Heart right ventricle (tissue), 16 donors: ENCODE results near the gene RXRA. TPM values are rescaled to one million over a fixed set of nuclear protein-coding genes. Genes with fewer than 3 reads are reported as not detected.

Experiments used
- ATAC-seq, 8 donors: fragments of 200-7000 bp; cut with Tn5 transposase; one replicate each; pipeline ENCODE4 v1.9.1; 2020; ENCODE audit warnings: mild to moderate bottlenecking in 8 of 8, moderate library complexity in 8 of 8, moderate number of reproducible peaks in 1 of 8
- DNase-seq, 2 donors: peaks; one replicate each; pipeline ENCODE4 v3.0.0-alpha.2; 2020
- H3K27ac ChIP-seq, 10 donors: fragments of 200-600 bp; sonication (generic) in 2 of 10; one replicate each; pipeline versions ENCODE4 v1.5.0 to v1.8.0; 2020 to 2022; ENCODE audit warnings: mild to moderate bottlenecking in 3 of 10
- H3K27me3 ChIP-seq, 7 donors: fragments of 200-600 bp; one replicate each; pipeline ENCODE4 v1.8.0; 2021 to 2022; ENCODE audit warnings: mild to moderate bottlenecking in 2 of 7
- H3K36me3 ChIP-seq, 9 donors: fragments of 200-600 bp; sonication (generic) in 1 of 9; one replicate each; pipeline versions ENCODE4 v1.5.0 to v1.8.0; 2020 to 2022; ENCODE audit warnings: mild to moderate bottlenecking in 2 of 9
- H3K4me1 ChIP-seq, 9 donors: fragments of 200-600 bp; sonication (generic) in 1 of 9; one replicate each; pipeline versions ENCODE4 v1.5.0 to v1.8.0; 2020 to 2022; ENCODE audit warnings: mild to moderate bottlenecking in 4 of 9
- H3K4me3 ChIP-seq, 10 donors: fragments of 200-600 bp; sonication (generic) in 2 of 10; one replicate each; pipeline versions ENCODE4 v1.5.0 to v1.8.0; 2020 to 2022; ENCODE audit warnings: mild to moderate bottlenecking in 7 of 10, moderate library complexity in 2 of 10
- H3K9me3 ChIP-seq, 11 donors: fragments of 200-600 bp in 10 of 11; sonication (generic) in 2 of 11; one replicate each; pipeline versions ENCODE4 v1.5.0 to v1.8.0; 2013 to 2022; ENCODE audit warnings: mild to moderate bottlenecking in 2 of 11, control low read depth in 1 of 11, moderate library complexity in 1 of 11
- CTCF ChIP-seq, 9 donors: fragments of 200-600 bp; sonication (generic) in 2 of 9; IDR thresholded peaks; one replicate each; pipeline versions ENCODE4 v1.5.0 to v1.8.0; 2021 to 2022; ENCODE audit warnings: antibody characterized with exemption in 9 of 9, mild to moderate bottlenecking in 5 of 9, moderate library complexity in 1 of 9
- WGBS, 2 donors: extraction: QIAGEN DNeasy Blood & Tissue Kit; methylation state at CpG; one replicate each; pipeline ENCODE4 v1.1.7; 2013; ENCODE audit warnings: inconsistent platforms in 1 of 2; 5-methylcytosine and 5-hydroxymethylcytosine counted together
- intact Hi-C, 10 donors: fragments of 100-400 bp; cut with DNase I; formaldehyde crosslinking; loops; one replicate each; pipeline versions ENCODE4 v1.11.1 to v1.14.2; 2022
- polyA plus RNA-seq, 2 donors: library from polyadenylated mRNA; stranded (reverse); fragments of 200-250 nt; gene quantifications; one replicate each; pipeline ENCODE4 v1.2.3, GENCODE V29; 2013
- total RNA-seq, 10 donors: library from RNA; stranded (reverse); fragmentation: NEBNext Ultra II Directional in 3 of 10; extraction: Animal tissue kit (Norgen Biotek cat#: 25700) in 3 of 10; gene quantifications; one replicate each; pipeline versions ENCODE4 v1.2.1 to v1.2.4, GENCODE V29; 2021 to 2023
- donor health status: Arrhythmogenic right ventricular cardiomyopathy.
- donor health status: ischemic (EF 13 %, LVEDD 7.1; RV severe dilation, severe dysfunction).
- donor health status: healthy with polysubstance abuse.
- donor health status: DM: no; HTN: yes; CAD: no.
- donor health status: DM: no; HTN: no; CAD: no.
- donor health status: ischemic (EF 25% LVEDD 6.9; RV normal size, moderate dysfunction).
- donor health status: ischemic (EF 25% LVEDD 5.7; RV mildly dilated, moderate dysfunction).
- donor health status: healthy.
- donor health status: DM: yes; HTN: yes; CAD: no.
- donor health status: Ischemic cardiomyopathy.
- donor health status: ischemic (EF 35%, LVEDD 5.7; RV mildly dilated, moderate dysfunction).
- donor health status: nonischemic (EF 11% LVEDD 7.7; RV severe dilation, severe dysfunction).
- donor health status: DM: yes; HTN: yes; CAD: no.
- donor health status: PGD.
- donor health status: ischemic (EF 29% LVEDD 5.4; RV normal size, mild dysfunction).
- donor health status: nonischemic (EF 23%, LVEDD 6.1; RV moderate dilation, normal function).

Gene RXRA
- total and polyA plus RNA-seq, 12 donors = 22.6 to 92.3 (median 42.0) TPM

- TF ChIP-seq CTCF (IDR thresholded peaks at IDR 0.05) = no peak
- Histone ChIP-seq H3K4me3 (peak overlapping the region in 8 of 10 donors; percentile 11 to 49 (median 32)), H3K27ac (peak overlapping the region in 9 of 10 donors; percentile 80 to 92 (median 86)), H3K4me1 (peaks cover 73 to 100% (median 98%) of the 10 kb centered on the region in 9 donors), H3K27me3 (no peaks in the 10 kb centered on the region), H3K36me3 (peaks cover 0 to 41% (median 0%) of the 10 kb centered on the region in 9 donors), H3K9me3 (no peaks in the 10 kb centered on the region)
- WGBS, 2 donors = 46 to 52% methylated on average over 23 of the region's 23 CpGs
- intact Hi-C loops = loop anchor here in 4 of 10 donors (5.0 to 10.0 kb wide), 6 partner anchors 34 to 342 kb away; partner anchors contain the start of genes BRD3 (in 1 of the 4) and RXRA (in 1 of the 4)
- DNase-seq = peak; percentile 39 to 65
- ATAC-seq = no peak
Measured at GRCh38 chr9:134406366-134407120, 80.3 kb downstream of the RXRA start.

- H3K36me3 ChIP-seq = peaks cover 0 to 40% (median 0%) of the 10 kb centered on the region in 9 donors
- intact Hi-C loops = loop anchor here in 4 of 10 donors (5.0 to 10.0 kb wide), 6 partner anchors 35 to 342 kb away; partner anchors contain the start of genes BRD3 (in 1 of the 4) and RXRA (in 1 of the 4)
- H3K4me1 ChIP-seq = peaks cover 80 to 100% (median 99%) of the 10 kb centered on the region in 9 donors
- H3K27ac ChIP-seq = peak overlapping the region in 9 of 10 donors; percentile 80 to 92 (median 86)
- no peaks in the 10 kb centered on the region for H3K27me3 ChIP-seq
- no peak for TF ChIP-seq CTCF (IDR thresholded peaks at IDR 0.05)
- 12 to 18% methylated on average over 33 of the region's 33 CpGs for WGBS, 2 donors
- ATAC-seq (peak; percentile 73 to 85 (median 76)), DNase-seq (peak; percentile 92 to 93)
- no peaks in the 10 kb centered on the region for H3K9me3 ChIP-seq
- peak overlapping the region in 8 of 10 donors; percentile 11 to 49 (median 32) for H3K4me3 ChIP-seq
Measured at GRCh38 chr9:134407121-134407779, 81.0 kb downstream of the RXRA start.

- Histone ChIP-seq H3K36me3 (peaks cover 0 to 36% (median 0%) of the 10 kb centered on the region in 9 donors), H3K4me1 (peaks cover 82 to 100% (median 99%) of the 10 kb centered on the region in 9 donors), H3K4me3 (no peak overlapping the region), H3K27ac (peak overlapping the region in 9 of 10 donors; percentile 79 to 92 (median 86)), H3K9me3 (no peaks in the 10 kb centered on the region), H3K27me3 (no peaks in the 10 kb centered on the region)
- peak in 7 of 9 donors; percentile 30 to 54 (median 37) for TF ChIP-seq CTCF (IDR thresholded peaks at IDR 0.05)
- ATAC-seq = peak in 7 of 8 donors; percentile 5 to 49 (median 18)
- 42 to 55% methylated on average over 9 of the region's 9 CpGs for WGBS, 2 donors
- peak; percentile 43 to 71 for DNase-seq
- intact Hi-C loops = loop anchor here in 4 of 10 donors (5.0 to 10.0 kb wide), 6 partner anchors 34 to 344 kb away; partner anchors contain the start of genes BRD3 (in 1 of the 4) and RXRA (in 1 of the 4)
Measured at GRCh38 chr9:134408389-134408788, 82.1 kb downstream of the RXRA start.
